ENCODE data around the gene UBQLN4. TPM values are rescaled to one million over a fixed set of nuclear protein-coding genes. Genes with fewer than 3 reads are reported as not detected.
A peak's percentile ranks its signal among the peaks of the same experiment; 100 is the strongest.

The UBQLN4 gene
- polyA plus RNA-seq, 1 donor from 2014 or later, result 34.9 TPM

- Histone ChIP-seq H3K4me2 (ENCODE audit: low read length) (peak overlapping the region; percentile 21), H3K36me3 (ENCODE audit: insufficient read depth, low read length) (peaks cover 9% of the 10 kb centered on the region), H4K20me1 (ENCODE audit: insufficient read depth) (peaks cover 67% of the 10 kb centered on the region), H3K27ac (ENCODE audit: low read length) (no peak overlapping the region), H3K4me3 (ENCODE audit: low read length) (peak overlapping the region; percentile 93), H3K9me2 (ENCODE audit: insufficient read depth, low read length) (no peaks in the 10 kb centered on the region), H3K9me3 (ENCODE audit: low read length) (no peaks in the 10 kb centered on the region), H3K9ac (ENCODE audit: low read length) (peak overlapping the region; percentile 38), H2AFZ (ENCODE audit: low read depth, low read length) (no peak overlapping the region), H3F3A (ENCODE audit: insufficient read depth, low read length, poor library complexity, severe bottlenecking) (peaks cover 5% of the 10 kb centered on the region), H3K27me3 (ENCODE audit: insufficient read depth, low read depth, low read length) (no peaks in the 10 kb centered on the region), H3K79me2 (replicated peaks; ENCODE audit: insufficient read depth, low read length) (peaks cover 70% of the 10 kb centered on the region)
- TF ChIP-seq CTCF (IDR thresholded peaks at IDR 0.05; ENCODE audit: poor library complexity, severe bottlenecking), result no peak
- no peak for TF ChIP-seq REST (IDR thresholded peaks at IDR 0.05; ENCODE audit: borderline replicate concordance)
- TF ChIP-seq EP300 (conservative IDR thresholded peaks at IDR 0.05; ENCODE audit: poor library complexity, severe bottlenecking), result no peak
Measured at GRCh38 chr1:156075775-156076204, 22.2 kb upstream of the UBQLN4 start.

- no peak overlapping the region for H3K27ac ChIP-seq (ENCODE audit: low read length)
- H3K4me2 ChIP-seq (ENCODE audit: low read length), result no peak overlapping the region
- peaks cover 67% of the 10 kb centered on the region for H4K20me1 ChIP-seq (ENCODE audit: insufficient read depth)
- peak overlapping the region; percentile 93 for H3K4me3 ChIP-seq (ENCODE audit: low read length)
- H3K79me2 ChIP-seq (replicated peaks; ENCODE audit: insufficient read depth, low read length), result peaks cover 63% of the 10 kb centered on the region
- H3K9ac ChIP-seq (ENCODE audit: low read length), result peak overlapping the region; percentile 38
- peaks cover 9% of the 10 kb centered on the region for H3K36me3 ChIP-seq (ENCODE audit: insufficient read depth, low read length)
- TF ChIP-seq POLR2AphosphoS5 (IDR thresholded peaks at IDR 0.05), result no peak
- TF ChIP-seq SMC3 (conservative IDR thresholded peaks at IDR 0.05; ENCODE audit: poor library complexity), result no peak
- no peak for TF ChIP-seq REST (IDR thresholded peaks at IDR 0.05; ENCODE audit: borderline replicate concordance)
- TF ChIP-seq TAF1 (IDR thresholded peaks at IDR 0.05; ENCODE audit: low read depth), result no peak
- TF ChIP-seq MXI1 (conservative IDR thresholded peaks at IDR 0.05; ENCODE audit: poor library complexity, severe bottlenecking), result no peak
- no peak for TF ChIP-seq RAD21 (conservative IDR thresholded peaks at IDR 0.05)
- TF ChIP-seq EZH2 (IDR thresholded peaks at IDR 0.05; ENCODE audit: borderline replicate concordance, insufficient read depth, low read length, poor library complexity, severe bottlenecking), result no peak
- TF ChIP-seq EP300 (conservative IDR thresholded peaks at IDR 0.05; ENCODE audit: poor library complexity, severe bottlenecking), result no peak
- H3K9me3 ChIP-seq (ENCODE audit: low read length), result no peaks in the 10 kb centered on the region
- no peak overlapping the region for H2AFZ ChIP-seq (ENCODE audit: low read depth, low read length)
- H3K27me3 ChIP-seq (ENCODE audit: insufficient read depth, low read depth, low read length), result no peaks in the 10 kb centered on the region
- peaks cover 5% of the 10 kb centered on the region for H3F3A ChIP-seq (ENCODE audit: insufficient read depth, low read length, poor library complexity, severe bottlenecking)
- no peaks in the 10 kb centered on the region for H3K9me2 ChIP-seq (ENCODE audit: insufficient read depth, low read length)
Measured at GRCh38 chr1:156075162-156075561, 21.6 kb upstream of the UBQLN4 start.

Data from neural cell (in vitro differentiated cells).